HepG2 (cell line): Measurements from ENCODE around the gene ZNRF3. TPM values are rescaled to one million over a fixed set of nuclear protein-coding genes. Genes with fewer than 3 reads are reported as not detected.

Source experiments
- ATAC-seq: fragments of 200-7000 bp; cut with Tn5 transposase; 3 replicates; pipeline ENCODE4 v1.9.1; 2020; ENCODE audit warnings: mild to moderate bottlenecking, moderate library complexity
- BruUV-seq: library from RNA; stranded (reverse); fragments of 400-500 nt; replicated peaks from 2 replicates; lab custom pipeline; 2021; lab: Mats Ljungman, UMichigan
- CTCF ChIA-PET: fragments of 300-600 bp; formaldehyde crosslinking; extraction: SDS; loops from one replicate; lab custom pipeline; 2021; ENCODE audit warnings: low total read pairs, inconsistent platforms, low intra/inter-chr PET ratio; lab: Yijun Ruan, JAX
- POLR2A ChIA-PET: fragments of 350-600 bp; sonication (Branson Sonifier 250); formaldehyde crosslinking; loops from one replicate; lab custom pipeline; 2020; ENCODE audit warnings: antibody characterized with exemption, inconsistent platforms; lab: Yijun Ruan, JAX
- DNase-seq: peaks from one replicate; pipeline ENCODE4 v3.0.0-alpha.2; 2015; ENCODE audit warnings: low spot score
- FAIRE-seq: peaks from 3 replicates; lab custom pipeline; 2011; peaks lifted over from hg19 to GRCh38; lab: Jason Lieb, UNC
- H2AFZ ChIP-seq: one replicate; pipeline ENCODE4 v1.6.1; 2011; ENCODE audit warnings: low read length, inconsistent platforms
- H3K27ac ChIP-seq: fragments of 300-600 bp; 3 replicates; pipeline ENCODE4 v1.8.0; 2011; ENCODE audit warnings: mixed run types, mild to moderate bottlenecking, mixed read lengths, low read length, inconsistent platforms; ENCODE audit not compliant: insufficient read depth; ENCODE audit errors: extremely low read length
- H3K27me3 ChIP-seq, 2 experiments: fragments of 200-600 bp in 1 of 2; 2 replicates in 1 of 2; 3 replicates in 1 of 2; pipeline versions ENCODE4 v1.6.0 to v1.8.0; 2011; ENCODE audit warnings: low read length in 2 of 2, mild to moderate bottlenecking in 2 of 2, moderate library complexity in 2 of 2, inconsistent platforms in 1 of 2; ENCODE audit not compliant: insufficient read depth in 2 of 2, control insufficient read depth in 1 of 2
- H3K36me3 ChIP-seq, 2 experiments: fragments of 200-600 bp in 1 of 2; replicated peaks in 1 of 2; 2 replicates in 1 of 2; 3 replicates in 1 of 2; pipeline versions ENCODE4 v1.5.1 to v1.8.0; 2011; ENCODE audit warnings: low read length in 2 of 2, inconsistent platforms in 1 of 2; ENCODE audit not compliant: insufficient read depth in 2 of 2, control insufficient read depth in 1 of 2
- H3K4me1 ChIP-seq: 2 replicates; pipeline ENCODE4 v1.5.1; 2012; ENCODE audit warnings: low read length, inconsistent platforms; ENCODE audit not compliant: insufficient read depth
- H3K4me2 ChIP-seq: 2 replicates; pipeline ENCODE4 v1.6.0; 2011; ENCODE audit warnings: low read depth, low read length, inconsistent platforms
- H3K4me3 ChIP-seq, 3 experiments: fragments of 200-600 bp in 1 of 3; sonication (generic), shearing (Covaris generic) in 1 of 3; replicated peaks in 1 of 3; 2 replicates each; pipeline ENCODE4 v1.5.1; 2011 to 2016; ENCODE audit warnings: low read length in 3 of 3, inconsistent platforms in 2 of 3, low read depth in 2 of 3, mild to moderate bottlenecking in 2 of 3, control low read depth in 1 of 3, mixed read lengths in 1 of 3; ENCODE audit not compliant: insufficient read depth in 1 of 3
- H3K79me2 ChIP-seq: one replicate; pipeline ENCODE4 v1.6.1; 2011; ENCODE audit warnings: low read length, inconsistent platforms; ENCODE audit not compliant: insufficient read depth
- H3K9ac ChIP-seq: 2 replicates; pipeline ENCODE4 v1.6.0; 2011; ENCODE audit warnings: mild to moderate bottlenecking, low read depth, low read length, inconsistent platforms; ENCODE audit not compliant: insufficient read depth
- H3K9me3 ChIP-seq: 2 replicates; pipeline ENCODE4 v1.5.1; 2012; ENCODE audit warnings: mild to moderate bottlenecking, low read length
- H4K20me1 ChIP-seq: 2 replicates; pipeline ENCODE4 v1.6.0; 2011; ENCODE audit warnings: inconsistent platforms, mild to moderate bottlenecking, low read length, moderate library complexity; ENCODE audit not compliant: insufficient read depth
- FOXJ3 ChIP-seq: sonication (generic); formaldehyde crosslinking; IDR thresholded peaks from 2 replicates; pipeline ENCODE4 v1.4.0; 2020; ENCODE audit warnings: missing genetic modification reagents, mild to moderate bottlenecking, borderline replicate concordance
- MAZ ChIP-seq, 2 experiments: sonication (generic) in 1 of 2; formaldehyde crosslinking in 1 of 2; IDR thresholded peaks; 2 replicates each; pipeline versions ENCODE4 v1.5.0 to v1.6.1; 2012 to 2020; ENCODE audit warnings: low read depth in 2 of 2, mild to moderate bottlenecking in 2 of 2, borderline replicate concordance in 1 of 2, improper control_type of control experiment in 1 of 2, low read length in 1 of 2, missing genetic modification reagents in 1 of 2, moderate library complexity in 1 of 2
- MBD4 ChIP-seq: IDR thresholded peaks from 2 replicates; pipeline ENCODE4 v1.6.1; 2012; ENCODE audit warnings: low read length, inconsistent platforms, borderline replicate concordance
- MTF1 ChIP-seq: sonication (generic); formaldehyde crosslinking; IDR thresholded peaks from 2 replicates; pipeline ENCODE4 v1.5.0; 2020; ENCODE audit warnings: missing genetic modification reagents
- PHB2 ChIP-seq: fragments of 450-650 bp; IDR thresholded peaks from 2 replicates; pipeline ENCODE4 v1.6.1; 2018; ENCODE audit not compliant: partially characterized antibody
- SP140L ChIP-seq: sonication (generic); formaldehyde crosslinking; IDR thresholded peaks from 2 replicates; pipeline ENCODE4 v1.4.0; 2020; ENCODE audit warnings: missing genetic modification reagents, borderline replicate concordance
- SPEN ChIP-seq: sonication (generic); formaldehyde crosslinking; IDR thresholded peaks from 2 replicates; pipeline ENCODE4 v1.5.1; 2020; ENCODE audit warnings: low read depth, mild to moderate bottlenecking, missing genetic modification reagents
- SRF ChIP-seq: IDR thresholded peaks from 2 replicates; pipeline ENCODE4 v1.6.1; 2011; ENCODE audit warnings: mild to moderate bottlenecking, low read depth, low read length, moderate library complexity
- TCF12 ChIP-seq, 2 experiments: fragments of 450-650 bp in 1 of 2; sonication (generic) in 1 of 2; formaldehyde crosslinking in 1 of 2; IDR thresholded peaks; 2 replicates each; pipeline versions ENCODE4 v1.6.1 to v1.8.0; 2017 to 2022; ENCODE audit warnings: antibody characterized with exemption in 1 of 2, mild to moderate bottlenecking in 1 of 2, missing genetic modification reagents in 1 of 2, moderate library complexity in 1 of 2
- ZBTB1 ChIP-seq: sonication (generic); formaldehyde crosslinking; IDR thresholded peaks from 2 replicates; pipeline ENCODE4 v1.4.0; 2020; ENCODE audit warnings: missing genetic modification reagents, borderline replicate concordance
- ZNF326 ChIP-seq: sonication (generic); formaldehyde crosslinking; IDR thresholded peaks from 2 replicates; pipeline ENCODE4 v1.4.0; 2020; ENCODE audit warnings: missing genetic modification reagents, borderline replicate concordance
- ZNF562 ChIP-seq: sonication (generic); formaldehyde crosslinking; IDR thresholded peaks from 2 replicates; pipeline ENCODE4 v1.8.0; 2022; ENCODE audit warnings: missing genetic modification reagents, borderline replicate concordance
- ZNF75D ChIP-seq: sonication (generic); formaldehyde crosslinking; IDR thresholded peaks from 2 replicates; pipeline ENCODE4 v1.8.1; 2023; ENCODE audit warnings: missing genetic modification reagents, mild to moderate bottlenecking, borderline replicate concordance
- ZSCAN9 ChIP-seq: IDR thresholded peaks from 2 replicates; pipeline ENCODE4 v1.6.1; 2016; ENCODE audit warnings: borderline replicate concordance
- WGBS: methylation state at CpG from one replicate; pipeline ENCODE4 v1.1.6; 2017; ENCODE audit warnings: low lambda C conversion rate; 5-methylcytosine and 5-hydroxymethylcytosine counted together
- in situ Hi-C: cut with HindIII; loops from 2 replicates; pipeline ENCODE4 v1.10.0; 2017; ENCODE audit warnings: low pct_unique_long_range_greater_than_20kb; ENCODE audit not compliant: extremely low pct_ligation_motif_present
- intact Hi-C: fragments of 100-400 bp; cut with micrococcal nuclease; formaldehyde crosslinking; loops from one replicate; pipeline ENCODE4 v1.10.0; 2022; ENCODE audit not compliant: unreplicated experiment
- polyA plus RNA-seq, 8 experiments: library from polyadenylated mRNA; depleted of rRNA in 3 of 8; stranded (reverse) in 7 of 8; unstranded in 1 of 8; fragments of >200 nt; fragmentation: Illumina TruSeq in 4 of 8; extraction: Trizol in 4 of 8; gene quantifications; 2 replicates each; pipeline versions ENCODE4 v1.2.1 to v1.2.3, GENCODE V29; 2011 to 2016; ENCODE audit warnings: low read depth in 4 of 8, missing spikeins in 1 of 8, mixed read lengths in 1 of 8; ENCODE audit not compliant: insufficient read depth in 1 of 8
- total RNA-seq, 5 experiments: library from RNA; depleted of rRNA; stranded (reverse); fragments of >200 nt; fragmentation: Illumina TruSeq; extraction: Trizol; gene quantifications; 2 replicates each; pipeline ENCODE4 v1.2.3, GENCODE V29; 2016; ENCODE audit warnings: low read depth in 1 of 5
- TF ChIP-seq, protein P1 (sequence below): sonication (generic); formaldehyde crosslinking; IDR thresholded peaks from 2 replicates; pipeline ENCODE4 v1.8.1; 2023; ENCODE audit warnings: mild to moderate bottlenecking, missing genetic modification reagents, borderline replicate concordance
- TF ChIP-seq, protein P2 (sequence below): sonication (generic); formaldehyde crosslinking; IDR thresholded peaks from 2 replicates; pipeline ENCODE4 v1.5.0; 2020; ENCODE audit warnings: missing genetic modification reagents, mild to moderate bottlenecking, borderline replicate concordance
- TF ChIP-seq, protein P3 (sequence below): sonication (generic); formaldehyde crosslinking; IDR thresholded peaks from 2 replicates; pipeline ENCODE4; 2020; ENCODE audit warnings: missing genetic modification reagents, mild to moderate bottlenecking, borderline replicate concordance

ZNRF3 gene
- total and polyA plus RNA-seq, 2 of the 13 experiments (the other 11 are each of a cell fraction or from before 2014, with no cell fraction given), result 20.3 to 36.7 TPM

DNA sequence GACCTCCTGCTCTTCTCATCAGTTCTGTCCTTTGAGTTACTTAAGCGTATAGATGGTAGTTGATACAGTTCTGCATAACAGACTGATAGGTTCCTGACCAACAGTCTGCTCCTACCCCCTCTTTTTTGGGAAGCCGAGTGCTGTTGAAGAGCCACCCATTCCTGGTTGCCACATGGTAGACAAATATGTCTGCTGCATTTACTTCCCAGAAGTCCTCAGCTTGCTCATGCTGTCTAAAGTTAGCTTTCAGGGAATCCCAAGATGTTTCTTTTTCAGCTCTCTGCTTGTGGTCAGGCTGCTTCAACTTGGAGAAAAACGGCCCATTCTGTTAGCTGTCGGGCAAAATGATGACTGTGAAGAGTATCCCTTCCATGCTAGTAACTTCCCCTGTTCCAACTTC, 129.6 kb downstream of the ZNRF3 start:
- Histone ChIP-seq H3K9me3 (no peaks in the 10 kb centered on the region), H3K36me3 (peaks cover 7 to 54% of the 10 kb centered on the region in 2 experiments), H3K4me2 (no peak overlapping the region), H3K4me1 (peaks cover 98% of the 10 kb centered on the region), H3K79me2 (peaks cover 90% of the 10 kb centered on the region), H3K27me3 (no peaks in the 10 kb centered on the region), H3K9ac (no peak overlapping the region), H3K4me3 (no peak overlapping the region), H3K27ac (peak overlapping the region; percentile 13), H2AFZ (no peak overlapping the region), H4K20me1 (0 out of 2 replicates have a peak, but pooled peaks cover 4% of the 10 kb centered on the region)
- intact Hi-C loops, result no loop called here
- ChIA-PET POLR2A (interaction anchor here (1.4 to 2.8 kb wide), 2 partner anchors 8 to 9 kb away, joined by 5 to 13 read pairs; no protein-coding TSS in a partner anchor), CTCF (no interaction called here)
- in situ Hi-C loops, result no loop called here
- no TSS peak for BruUV-seq
- no peak for DNase-seq
- FAIRE-seq, result no peak
- no peak for ATAC-seq
- WGBS, result 89% methylated on average over 4 of the region's 4 CpGs
- no peak for TF ChIP-seq ZSCAN9
- TF ChIP-seq, protein P1, sequence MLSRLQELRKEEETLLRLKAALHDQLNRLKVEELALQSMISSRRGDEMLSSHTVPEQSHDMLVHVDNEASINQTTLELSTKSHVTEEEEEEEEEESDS, result no peak
- TF ChIP-seq, protein P2, sequence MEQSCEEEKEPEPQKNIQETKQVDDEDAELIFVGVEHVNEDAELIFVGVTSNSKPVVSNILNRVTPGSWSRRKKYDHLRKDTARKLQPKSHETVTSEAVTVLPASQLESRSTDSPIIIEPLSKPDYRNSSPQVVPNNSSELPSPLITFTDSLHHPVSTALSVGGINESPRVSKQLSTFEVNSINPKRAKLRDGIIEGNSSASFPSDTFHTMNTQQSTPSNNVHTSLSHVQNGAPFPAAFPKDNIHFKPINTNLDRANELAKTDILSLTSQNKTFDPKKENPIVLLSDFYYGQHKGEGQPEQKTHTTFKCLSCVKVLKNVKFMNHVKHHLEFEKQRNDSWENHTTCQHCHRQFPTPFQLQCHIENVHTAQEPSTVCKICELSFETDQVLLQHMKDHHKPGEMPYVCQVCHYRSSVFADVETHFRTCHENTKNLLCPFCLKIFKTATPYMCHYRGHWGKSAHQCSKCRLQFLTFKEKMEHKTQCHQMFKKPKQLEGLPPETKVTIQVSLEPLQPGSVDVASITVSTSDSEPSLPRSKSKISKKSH (CRISPR knock-in tag), result no peak
- TF ChIP-seq PHB2, result no peak
- TF ChIP-seq FOXJ3 (CRISPR knock-in tag), result no peak
- no peak for TF ChIP-seq ZNF562 (CRISPR knock-in tag)
- TF ChIP-seq ZBTB1, result no peak
- no peak for TF ChIP-seq ZNF75D (CRISPR knock-in tag)
- no peak for TF ChIP-seq TCF12 (IDR thresholded peaks at IDR 0.05)
- no peak for TF ChIP-seq TCF12 (CRISPR knock-in tag; IDR thresholded peaks at IDR 0.05)
- no peak for TF ChIP-seq SPEN (CRISPR knock-in tag)
- TF ChIP-seq MBD4, result no peak
- no peak for TF ChIP-seq MAZ (IDR thresholded peaks at IDR 0.05; ENCODE audit: borderline replicate concordance, low read depth, low read length)
- TF ChIP-seq MAZ (CRISPR knock-in tag; IDR thresholded peaks at IDR 0.05; ENCODE audit: low read depth), result no peak
- no peak for TF ChIP-seq SRF
- TF ChIP-seq, protein P3, sequence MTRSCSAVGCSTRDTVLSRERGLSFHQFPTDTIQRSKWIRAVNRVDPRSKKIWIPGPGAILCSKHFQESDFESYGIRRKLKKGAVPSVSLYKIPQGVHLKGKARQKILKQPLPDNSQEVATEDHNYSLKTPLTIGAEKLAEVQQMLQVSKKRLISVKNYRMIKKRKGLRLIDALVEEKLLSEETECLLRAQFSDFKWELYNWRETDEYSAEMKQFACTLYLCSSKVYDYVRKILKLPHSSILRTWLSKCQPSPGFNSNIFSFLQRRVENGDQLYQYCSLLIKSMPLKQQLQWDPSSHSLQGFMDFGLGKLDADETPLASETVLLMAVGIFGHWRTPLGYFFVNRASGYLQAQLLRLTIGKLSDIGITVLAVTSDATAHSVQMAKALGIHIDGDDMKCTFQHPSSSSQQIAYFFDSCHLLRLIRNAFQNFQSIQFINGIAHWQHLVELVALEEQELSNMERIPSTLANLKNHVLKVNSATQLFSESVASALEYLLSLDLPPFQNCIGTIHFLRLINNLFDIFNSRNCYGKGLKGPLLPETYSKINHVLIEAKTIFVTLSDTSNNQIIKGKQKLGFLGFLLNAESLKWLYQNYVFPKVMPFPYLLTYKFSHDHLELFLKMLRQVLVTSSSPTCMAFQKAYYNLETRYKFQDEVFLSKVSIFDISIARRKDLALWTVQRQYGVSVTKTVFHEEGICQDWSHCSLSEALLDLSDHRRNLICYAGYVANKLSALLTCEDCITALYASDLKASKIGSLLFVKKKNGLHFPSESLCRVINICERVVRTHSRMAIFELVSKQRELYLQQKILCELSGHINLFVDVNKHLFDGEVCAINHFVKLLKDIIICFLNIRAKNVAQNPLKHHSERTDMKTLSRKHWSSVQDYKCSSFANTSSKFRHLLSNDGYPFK (CRISPR knock-in tag), result no peak
- no peak for TF ChIP-seq ZNF326 (CRISPR knock-in tag)
- no peak for TF ChIP-seq MTF1 (CRISPR knock-in tag)
- TF ChIP-seq SP140L (CRISPR knock-in tag), result no peak
- TF ChIP-seq, all 625 proteins: peak for 0
